GM04503 (cell line): Measurements from ENCODE around the gene HYDIN.

ENCODE experiments used
- DNase-seq: peaks from one replicate; pipeline ENCODE4 v3.0.0-alpha.2; 2012; ENCODE audit warnings: low read depth

The HYDIN gene

DNA sequence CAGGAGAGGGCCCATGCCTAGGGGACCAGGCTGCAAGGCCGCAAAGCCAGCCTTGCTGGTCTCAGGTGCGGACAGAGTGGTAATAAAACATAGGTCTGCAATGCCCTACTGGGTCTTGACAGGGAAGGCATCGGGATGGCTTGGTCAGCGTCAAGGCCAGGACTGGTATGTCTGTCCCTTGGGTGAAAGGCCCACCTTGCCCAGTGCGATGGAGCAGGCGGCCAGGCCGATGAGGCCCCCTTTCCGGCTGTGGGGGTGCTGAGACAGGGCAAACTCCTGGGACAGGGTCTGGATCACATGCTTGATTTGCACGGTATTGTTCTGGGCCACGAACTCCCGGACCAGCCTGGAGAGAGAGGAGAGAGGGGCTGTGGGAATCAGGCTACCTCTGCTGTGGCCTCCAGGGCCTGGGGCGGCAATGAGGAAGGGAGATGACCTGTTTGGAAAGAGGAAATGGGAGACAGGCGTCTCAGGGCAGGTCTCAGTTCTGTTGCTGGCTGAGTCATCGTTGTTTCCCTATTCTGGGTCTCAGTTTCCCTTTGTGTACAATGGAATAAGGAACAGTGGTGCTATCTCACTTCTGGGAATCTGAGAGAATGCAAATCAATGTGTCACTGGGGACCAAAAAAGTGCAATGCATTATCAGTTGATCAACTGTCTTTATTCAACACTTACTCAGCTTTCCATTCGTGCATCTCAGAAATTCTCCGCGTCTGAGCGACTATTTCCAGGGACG lies 444.3 kb downstream of the HYDIN start:
- no peak for DNase-seq

DNA sequence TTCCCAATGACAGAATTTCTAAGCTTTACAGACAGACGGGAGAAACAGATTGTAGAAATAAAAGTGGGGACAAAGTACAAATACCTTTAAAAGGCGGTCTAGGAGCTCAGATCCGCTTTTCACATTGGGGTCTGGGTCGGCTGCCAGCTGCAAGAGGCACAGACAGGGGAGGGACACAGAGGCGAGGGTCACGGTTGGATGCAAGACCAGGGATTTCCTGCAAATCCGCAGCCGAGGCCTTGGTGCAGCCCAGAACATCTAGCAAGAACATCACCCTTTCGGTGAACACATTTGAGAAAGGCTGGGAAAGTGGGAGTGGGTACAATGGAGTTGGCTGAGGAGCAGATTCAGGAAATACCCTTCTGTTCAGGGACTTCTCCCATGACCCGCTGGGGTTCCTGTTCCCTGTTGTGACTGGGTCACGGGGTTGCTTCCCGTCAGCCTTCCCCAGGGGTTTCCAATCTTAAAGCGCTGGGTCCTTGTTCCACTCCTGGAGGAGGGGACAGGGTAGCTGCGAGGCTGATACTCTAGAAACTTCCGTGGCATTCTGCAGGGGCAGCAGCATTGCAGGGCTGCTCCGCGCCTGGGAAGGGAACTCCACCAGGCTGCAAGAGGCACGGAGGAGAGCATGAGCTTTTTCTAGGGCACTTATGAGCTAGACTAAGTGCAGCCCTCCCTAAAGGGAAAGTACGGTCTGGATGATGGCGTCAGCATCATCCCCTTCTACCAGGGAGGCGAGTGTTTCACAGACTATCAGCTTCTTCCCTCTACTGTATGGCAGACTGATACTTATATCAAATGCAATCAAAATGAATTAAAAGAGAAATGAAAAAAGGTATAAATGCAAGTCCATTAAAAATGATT lies 445.6 kb downstream of the HYDIN start:
- no peak for DNase-seq

DNA sequence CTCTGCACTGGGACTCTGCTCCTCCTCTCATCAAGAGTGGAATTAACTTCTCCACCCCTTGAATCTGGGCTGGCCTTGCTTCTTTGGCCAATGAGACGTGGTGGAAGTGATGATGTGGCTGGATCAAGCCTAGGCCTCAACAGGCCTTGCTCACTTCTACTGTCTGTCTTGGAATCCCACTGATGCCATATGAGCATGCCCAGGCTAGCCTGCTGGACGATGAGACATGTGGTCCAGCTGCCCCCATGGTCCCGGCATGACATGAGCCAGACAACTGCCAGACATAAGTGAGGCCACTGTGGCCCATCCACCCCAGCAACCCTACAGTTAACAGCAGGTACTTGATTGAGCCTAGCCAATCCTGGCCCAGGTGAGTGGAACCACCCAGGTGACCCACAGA lies 448.3 kb downstream of the HYDIN start:
- DNase-seq = no peak

DNA sequence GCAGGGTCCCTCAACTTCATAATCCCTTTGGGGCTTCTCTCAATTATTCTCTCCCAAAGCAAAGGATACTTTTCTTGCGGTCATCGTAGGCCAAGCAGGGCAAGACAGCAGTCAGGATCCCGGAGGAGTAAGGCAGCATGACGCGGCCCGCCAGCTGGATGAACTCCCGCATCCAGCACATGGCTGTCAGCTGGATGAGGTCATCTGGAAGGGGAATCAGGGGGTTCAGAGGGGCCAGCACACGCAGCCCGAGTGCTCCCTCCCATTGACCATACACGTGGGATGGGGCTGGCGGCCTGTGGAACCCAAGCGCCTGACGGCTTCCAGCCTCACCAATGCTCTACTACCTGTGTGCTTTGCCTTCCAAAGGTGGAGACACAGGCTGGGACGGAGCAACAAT lies 448.7 kb downstream of the HYDIN start:
- DNase-seq = no peak

DNA sequence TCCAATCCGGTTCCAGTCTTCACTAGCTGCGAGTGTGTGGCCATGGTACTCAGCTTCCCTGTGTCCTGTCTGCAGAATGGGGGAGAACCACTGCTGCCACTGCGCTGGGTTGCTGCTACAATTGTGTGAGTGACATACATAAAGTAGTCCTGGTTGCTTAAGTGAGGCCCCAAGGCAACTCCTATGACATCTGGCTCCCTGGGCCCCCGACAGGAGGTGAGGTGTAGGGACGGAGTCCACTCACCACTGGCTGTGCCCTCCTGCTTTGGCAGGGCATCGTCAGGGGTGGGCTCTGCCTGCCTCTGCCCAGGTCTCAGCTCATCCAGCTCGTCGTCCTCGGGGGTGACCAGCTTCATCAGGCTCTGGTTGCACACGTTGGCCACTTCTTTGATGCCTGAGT lies 450.0 kb downstream of the HYDIN start:
- no peak for DNase-seq

DNA sequence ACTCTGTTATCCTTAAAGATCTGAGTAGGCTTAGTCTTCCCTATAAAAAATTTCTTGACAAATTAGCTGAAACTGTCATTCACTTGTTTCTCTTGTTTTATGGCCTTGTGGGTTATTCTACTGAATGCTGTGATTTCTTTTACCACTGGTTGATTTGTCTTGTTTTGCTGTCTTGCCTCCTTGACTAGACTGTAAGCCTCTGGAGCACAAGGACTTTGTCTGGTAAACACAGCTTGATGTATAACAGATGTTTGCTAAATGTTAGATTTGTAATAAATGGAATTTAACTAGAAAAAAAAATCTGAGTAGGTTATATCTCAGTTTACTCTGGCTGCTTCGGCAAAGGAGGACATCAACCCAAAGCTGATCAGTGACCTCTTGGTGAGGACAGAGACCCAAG lies 451.2 kb downstream of the HYDIN start:
- DNase-seq = no peak

DNA sequence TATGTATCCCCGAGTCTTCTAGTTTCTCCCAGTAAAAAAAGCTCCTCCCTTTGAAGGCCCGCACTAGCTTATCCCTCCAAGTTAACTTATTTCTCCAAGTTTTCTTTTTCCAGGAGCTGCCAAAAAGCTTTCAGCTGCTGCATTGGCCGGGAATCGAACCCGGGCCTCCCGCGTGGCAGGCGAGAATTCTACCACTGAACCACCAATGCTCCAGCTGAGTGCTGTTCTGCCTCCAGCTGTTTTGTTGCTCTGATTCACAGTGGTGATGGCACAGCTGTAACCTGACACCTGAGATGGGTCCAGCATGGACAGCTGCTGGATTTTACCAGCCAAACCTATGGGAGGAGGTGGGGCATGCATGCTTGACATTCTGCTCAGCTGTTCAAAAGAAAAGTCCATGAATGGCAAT lies 451.6 kb downstream of the HYDIN start:
- no peak for DNase-seq

DNA sequence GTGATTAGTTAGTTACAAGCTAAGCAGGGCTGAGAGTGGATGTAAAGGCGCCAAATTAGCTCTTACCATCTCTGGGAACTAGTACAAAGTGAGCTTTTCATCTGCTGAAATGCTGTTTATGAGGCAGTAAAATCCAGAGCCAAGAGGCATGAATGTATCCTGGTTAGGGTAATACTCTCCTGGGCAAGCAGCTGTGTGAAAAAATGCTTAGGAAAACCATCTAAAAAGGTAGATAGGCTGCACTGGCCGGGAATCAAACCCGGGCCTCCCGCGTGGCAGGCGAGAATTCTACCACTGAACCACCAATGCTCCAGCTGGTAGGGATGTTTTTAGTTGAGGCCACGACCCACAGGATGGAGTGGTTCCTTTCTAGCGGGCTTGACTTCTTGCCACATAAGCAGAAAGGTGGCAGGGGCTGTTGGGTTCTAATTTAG lies 452.5 kb downstream of the HYDIN start:
- no peak for DNase-seq

DNA sequence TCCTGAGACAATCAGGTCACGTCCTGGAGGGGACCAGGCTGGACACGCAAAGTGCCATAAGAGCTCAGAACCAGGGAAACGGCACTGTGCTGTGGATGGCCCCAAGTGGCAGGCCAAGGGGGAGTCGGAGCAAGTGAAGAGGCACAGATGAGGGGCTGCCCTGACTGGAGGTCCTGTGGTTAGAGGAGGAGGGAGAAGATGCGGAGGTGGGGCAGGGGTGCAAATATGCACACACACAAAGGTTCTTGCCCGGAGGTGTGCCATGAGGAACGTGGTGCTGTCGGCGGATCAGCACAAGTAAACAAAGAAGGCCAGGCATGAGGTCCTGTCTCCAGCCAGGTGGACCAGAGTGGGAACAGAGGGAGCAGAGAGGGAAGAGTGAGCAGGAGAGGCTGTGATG lies 453.0 kb downstream of the HYDIN start:
- no peak for DNase-seq

DNA sequence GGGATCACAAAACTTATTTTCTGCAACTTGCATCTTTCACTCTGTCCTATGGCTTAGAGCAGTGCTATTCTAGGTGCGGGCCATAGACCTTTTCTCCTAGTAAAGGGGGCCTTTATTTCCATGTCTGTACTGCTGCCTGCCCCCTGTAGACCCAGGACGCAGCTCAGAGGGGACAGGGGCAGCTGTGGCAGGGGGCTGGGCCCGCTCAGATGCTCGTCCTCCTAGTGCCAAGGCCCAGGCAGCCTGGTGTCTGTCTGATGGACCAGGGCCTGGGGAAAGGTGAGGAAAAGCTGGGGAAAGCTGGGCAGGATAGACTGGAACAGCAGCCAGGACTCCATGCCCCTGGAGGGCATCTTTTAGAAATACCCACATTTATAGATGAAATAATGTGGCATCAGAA lies 455.1 kb downstream of the HYDIN start:
- DNase-seq = no peak

DNA sequence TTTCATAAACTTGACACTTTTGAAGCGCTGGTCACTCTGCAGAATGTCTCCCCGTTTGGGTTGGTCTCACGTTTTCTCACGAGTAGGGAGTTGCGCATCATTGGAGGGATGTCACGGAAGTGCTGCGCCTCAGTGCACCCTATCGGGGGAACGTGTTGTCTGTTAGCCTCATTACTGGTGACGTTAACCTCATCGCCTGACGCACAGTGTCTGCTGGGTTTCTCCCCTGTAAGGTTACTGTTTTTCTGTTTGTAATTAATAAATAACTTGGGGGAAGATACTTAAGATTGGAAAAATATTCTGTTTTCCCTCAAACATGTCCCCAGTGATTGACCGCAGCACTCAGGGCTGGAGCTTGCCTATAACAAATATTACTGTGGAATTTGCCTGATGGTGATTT lies 456.3 kb downstream of the HYDIN start:
- no peak for DNase-seq

DNA sequence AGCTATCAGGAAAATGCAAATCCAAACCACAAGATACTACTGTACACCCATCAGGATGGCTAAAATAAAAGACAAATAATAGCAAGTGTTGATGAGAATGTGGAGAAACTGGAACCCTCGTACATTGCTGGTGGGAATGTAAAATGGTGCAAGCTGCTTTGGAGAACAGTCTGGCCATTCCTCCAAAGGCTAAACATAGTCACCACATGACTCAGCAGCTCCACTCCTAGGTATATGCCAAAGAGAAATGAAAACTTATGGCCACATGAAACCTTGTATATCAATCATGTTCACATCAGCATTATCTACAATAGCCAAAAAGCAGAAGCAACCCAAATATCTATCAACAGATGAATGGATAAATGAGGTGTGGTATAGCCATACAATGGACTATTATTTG lies 458.0 kb downstream of the HYDIN start:
- DNase-seq = no peak

DNA sequence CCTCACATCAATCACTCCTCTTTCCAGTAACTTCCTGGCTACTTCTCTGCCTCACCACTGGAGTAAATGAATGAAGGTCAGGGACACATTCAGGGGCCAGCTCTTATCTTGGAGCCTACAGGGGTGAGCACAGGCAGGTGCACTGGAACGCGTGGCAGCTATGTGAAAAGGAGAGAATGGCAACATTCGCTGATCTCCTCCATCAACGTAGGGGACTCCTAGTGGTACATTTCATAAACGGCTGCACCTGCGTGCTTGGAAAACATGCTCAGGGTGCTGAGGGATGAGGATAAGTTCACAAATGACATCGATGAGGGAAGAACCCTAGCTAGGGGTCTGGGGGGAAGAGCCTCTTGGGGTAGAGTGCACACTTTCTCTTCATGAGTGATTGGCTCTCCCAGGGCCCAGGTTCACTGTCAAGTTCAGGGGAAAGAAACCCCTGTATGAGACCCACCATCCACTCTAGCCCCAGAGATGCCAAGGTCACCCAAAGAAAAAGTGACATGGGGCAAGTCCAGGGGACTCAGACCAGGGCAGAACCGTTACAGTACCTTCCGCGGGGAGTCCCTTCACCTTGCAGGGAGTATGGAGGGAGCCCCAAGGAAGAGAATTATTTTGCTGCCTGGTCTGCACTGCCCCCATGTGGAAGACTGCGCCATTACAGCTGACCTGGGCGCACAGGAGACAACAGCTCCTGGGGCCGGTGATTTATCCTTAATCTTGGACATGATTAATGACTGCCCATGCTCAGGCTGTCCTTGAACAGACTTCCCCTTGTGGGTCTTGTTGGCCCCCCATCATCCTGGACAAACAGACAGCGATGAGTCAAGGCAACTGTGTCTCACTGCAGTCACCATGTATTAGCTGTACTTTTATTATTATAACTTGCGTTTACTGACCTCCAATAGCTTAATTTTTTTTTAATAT lies 459.6 kb downstream of the HYDIN start:
- DNase-seq = no peak

DNA sequence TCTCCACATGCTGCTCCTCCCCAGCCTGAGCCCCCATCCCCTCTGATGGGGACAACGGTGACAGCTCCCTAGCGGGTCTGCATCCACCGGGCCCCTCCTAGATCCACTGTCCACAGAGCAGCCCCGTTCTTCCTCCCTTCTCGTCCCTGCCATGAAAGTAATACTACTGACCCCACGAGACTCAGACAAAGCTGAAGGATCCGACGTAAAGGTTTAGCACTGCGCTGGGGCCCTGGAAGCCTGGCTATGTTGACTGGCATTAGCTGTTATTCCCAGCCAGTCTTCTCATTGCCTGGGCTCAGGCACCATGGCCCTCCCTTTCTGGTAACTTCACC lies 460.3 kb downstream of the HYDIN start:
- no peak for DNase-seq

DNA sequence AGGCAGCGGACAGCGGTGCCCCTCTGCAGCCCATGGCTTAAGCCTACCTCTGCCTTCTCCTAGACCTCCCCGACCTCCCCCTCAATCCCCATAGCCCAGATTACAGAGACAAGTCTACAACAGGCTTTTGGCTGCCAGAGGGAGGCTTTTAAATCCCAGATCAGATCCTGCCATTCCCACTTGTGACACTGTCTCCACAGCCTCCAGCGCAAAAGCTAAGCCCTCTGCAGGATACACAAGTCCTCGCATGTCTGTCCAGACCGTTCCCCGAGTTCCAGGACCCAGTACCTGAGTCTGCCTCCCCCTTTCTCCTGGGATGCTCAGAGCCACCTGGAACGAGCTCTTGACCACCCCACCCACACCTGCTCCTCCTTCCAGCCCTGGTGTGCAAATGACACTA lies 460.8 kb downstream of the HYDIN start:
- no peak for DNase-seq

DNA sequence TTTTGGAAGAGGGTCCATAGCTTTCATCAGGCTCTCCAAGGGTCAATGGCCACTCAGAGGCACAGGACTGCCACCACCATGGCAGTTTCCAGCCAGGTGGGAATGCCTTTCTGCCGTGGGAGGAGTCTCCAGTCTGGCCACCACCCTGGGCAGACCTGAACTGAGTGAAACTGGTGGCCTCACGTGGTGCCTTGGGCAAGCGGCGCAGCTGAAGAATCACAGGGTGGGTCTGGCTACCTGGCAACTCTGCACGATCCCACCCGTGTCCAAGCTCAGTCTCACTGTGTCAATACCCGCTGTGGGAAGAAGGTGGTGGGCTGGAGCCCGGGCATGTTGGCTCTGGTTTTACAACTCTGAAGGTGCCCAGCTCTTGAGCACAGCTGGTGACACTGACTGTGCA lies 461.4 kb downstream of the HYDIN start:
- DNase-seq = no peak

DNA sequence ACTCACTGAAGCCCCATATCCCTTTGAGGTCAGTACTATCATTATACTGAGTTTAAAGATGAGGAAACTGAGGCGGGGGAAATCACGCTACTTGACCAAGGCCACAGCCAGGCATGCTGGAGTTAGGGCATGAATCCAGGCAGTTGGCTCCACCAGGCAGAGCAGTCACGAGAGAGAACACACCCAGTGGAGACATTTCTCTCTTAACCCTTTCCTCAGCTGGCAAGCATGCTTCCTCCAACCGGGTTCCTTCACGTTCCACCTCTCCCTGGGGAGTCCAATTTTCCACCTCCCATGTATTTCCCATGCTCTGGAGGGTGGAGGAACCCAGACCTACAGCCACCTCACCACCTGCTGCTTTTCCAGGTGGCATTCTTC lies 462.3 kb downstream of the HYDIN start:
- DNase-seq = no peak

DNA sequence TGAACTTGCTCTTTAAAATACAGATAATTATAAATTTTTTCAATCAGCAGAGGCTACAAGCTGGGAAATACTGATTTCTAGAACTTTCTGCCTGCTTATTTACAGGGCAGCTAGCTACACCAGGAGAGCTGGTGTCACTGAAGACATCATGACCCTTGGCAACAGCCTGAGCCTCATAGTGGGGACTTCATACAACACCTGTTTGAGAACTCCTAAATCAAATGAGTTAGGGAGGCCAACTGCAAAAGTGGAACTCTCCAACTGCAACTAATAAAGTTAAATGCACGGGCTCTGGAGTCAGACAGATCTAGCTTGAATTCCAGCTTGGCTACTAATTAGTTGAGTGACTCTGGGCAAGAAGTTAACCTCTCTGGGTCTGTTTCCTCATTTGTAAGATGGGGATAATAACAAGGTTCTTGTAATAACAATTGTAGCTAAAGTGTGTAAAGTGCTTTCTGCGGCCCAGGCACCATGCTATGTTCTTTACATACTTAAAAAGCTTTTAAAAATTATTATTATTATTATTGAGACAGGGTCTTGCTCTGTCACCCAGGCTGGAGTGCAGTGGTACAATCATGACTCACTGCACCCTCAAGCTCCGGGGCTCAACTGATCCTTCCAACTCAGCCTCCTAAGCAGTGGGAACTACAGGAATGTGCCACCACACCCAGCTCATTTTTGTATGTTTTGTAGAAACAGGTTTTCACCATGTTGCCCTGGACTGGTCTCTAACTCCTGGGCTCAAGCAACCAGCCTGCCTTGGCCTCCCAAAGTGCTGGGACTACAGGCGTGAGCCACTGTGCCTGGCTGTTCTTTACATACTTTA lies 462.9 kb downstream of the HYDIN start:
- DNase-seq = peak; percentile 24

DNA sequence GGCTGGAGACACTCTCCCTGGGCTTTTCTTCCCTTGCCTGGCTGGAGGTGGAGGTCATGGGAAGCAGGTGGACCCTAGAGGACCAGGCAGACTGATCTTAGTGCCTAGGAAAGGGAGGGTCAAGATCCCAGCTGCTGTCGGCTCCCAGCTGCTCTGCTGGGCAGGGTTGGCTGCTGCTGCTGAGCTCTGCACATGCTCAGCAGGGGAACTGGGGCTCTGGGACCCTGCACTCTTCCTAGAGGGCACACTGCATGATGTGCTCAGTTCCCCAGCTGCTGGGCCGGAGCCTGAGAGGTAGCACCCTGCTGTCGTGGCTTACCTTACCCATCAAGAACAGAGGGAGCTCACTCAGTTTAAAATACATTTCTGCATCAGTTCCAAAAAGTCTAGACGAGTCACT lies 463.9 kb downstream of the HYDIN start:
- no peak for DNase-seq

DNA sequence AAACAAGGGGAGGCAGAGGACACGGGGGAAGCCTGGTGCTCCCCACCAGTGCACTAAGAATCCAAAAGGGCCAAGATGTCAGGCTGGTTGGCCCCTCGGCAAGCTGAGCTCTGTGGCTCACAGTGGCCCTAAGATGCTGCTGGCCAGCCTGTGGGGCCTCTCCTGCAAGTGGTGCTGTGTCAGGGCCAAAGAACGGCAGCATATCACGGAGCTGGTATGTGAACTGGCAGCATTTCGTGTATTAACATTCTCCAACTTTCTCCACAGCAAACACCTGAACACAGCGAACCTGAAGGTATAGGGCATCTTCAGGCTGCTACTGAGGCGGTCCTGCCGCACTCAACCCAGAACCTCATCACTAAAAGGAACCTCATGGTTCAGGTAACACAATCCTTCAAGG lies 464.3 kb downstream of the HYDIN start:
- no peak for DNase-seq

DNA sequence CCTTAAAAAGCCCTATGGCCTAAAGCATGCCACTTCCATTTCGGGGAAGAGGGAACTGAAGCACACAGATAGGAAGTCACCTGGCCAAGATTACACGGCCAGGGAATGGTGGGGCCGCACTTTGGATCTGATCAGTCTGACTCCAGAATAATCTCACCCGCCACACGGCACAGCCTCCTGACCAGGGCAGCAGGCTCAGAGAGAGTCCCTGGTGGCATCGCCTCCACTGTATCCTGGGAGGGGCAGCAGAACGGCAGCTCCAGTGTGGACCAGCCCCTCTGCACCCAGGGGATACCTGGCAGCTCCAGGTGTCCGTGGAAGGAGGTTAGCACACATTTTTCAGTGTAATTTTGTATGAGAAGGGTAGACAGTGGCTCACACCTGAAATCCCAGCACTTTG lies 465.0 kb downstream of the HYDIN start:
- no peak for DNase-seq

DNA sequence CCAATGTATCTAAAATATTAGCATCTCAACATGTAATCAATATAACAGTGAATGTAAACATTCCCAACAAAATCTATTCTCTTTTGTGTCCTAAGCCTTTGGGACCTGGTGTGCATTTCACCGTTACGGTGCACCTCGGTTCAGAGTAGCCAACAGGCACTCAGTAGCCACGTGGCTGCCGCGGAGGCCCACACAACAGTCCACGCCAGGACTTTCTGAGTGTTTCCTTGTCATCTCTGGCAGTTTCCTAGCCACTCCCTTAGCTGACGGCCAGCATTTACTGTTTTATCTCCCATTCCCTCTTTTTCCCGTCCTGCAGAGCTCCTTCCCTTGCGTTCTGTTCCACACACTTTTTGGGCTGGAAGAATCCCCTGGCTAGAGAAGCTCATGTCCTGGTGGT lies 465.9 kb downstream of the HYDIN start:
- DNase-seq = no peak
